ENCODE results near the gene SPEF2.
"Not testable (repeated sequence)": the region's sequence is repeated elsewhere in the genome, so short reads cannot be mapped to it uniquely, and the experiment has no call there.

GRCh38 chr5:35672296-35672655, 54.6 kb downstream of the SPEF2 start:
- TF ChIP-seq CTCF (IDR thresholded peaks at IDR 0.05; ENCODE audit: low read depth, low read length, poor library complexity, severe bottlenecking); EZH2phosphoT487 (IDR thresholded peaks at IDR 0.05; ENCODE audit: borderline replicate concordance, low read length): not testable (repeated sequence)

Measured in DOHH2 (cell line).